ENCODE data around the gene IL36B. TPM values are rescaled to one million over a fixed set of nuclear protein-coding genes. Genes with fewer than 3 reads are reported as not detected.

Gene IL36B
- total RNA-seq, result not detected in 2 replicates

GRCh38 chr2:113052396-113052917 is at the start of gene IL36B:
Gene IL36B (minus strand): TSS chr2:113052867.

DNA sequence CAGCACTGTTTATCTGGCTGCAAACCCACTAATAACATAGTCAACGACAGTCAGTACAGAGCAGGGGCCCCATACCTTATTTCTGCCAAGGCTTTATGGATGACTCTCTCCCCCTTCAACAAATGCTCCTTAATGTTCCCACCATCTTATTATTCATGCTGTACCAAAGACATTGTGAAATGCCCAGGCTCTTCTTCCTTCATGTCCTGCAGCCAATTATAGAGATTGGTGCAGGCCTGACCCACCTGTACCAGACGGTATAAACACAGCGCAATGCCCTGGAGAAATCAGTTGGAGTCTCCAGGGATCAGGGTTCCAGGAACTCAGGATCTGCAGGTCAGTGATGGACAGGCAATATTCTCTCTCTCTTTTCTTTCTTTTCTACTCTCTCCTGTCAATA is 15.0 kb upstream of the IL36B start, which contains the start of gene IL1F10:
Gene IL1F10 (plus strand): TSS at position 290 of the 400 bp plus-strand sequence. CDS start 4,769 bp downstream, outside the sequence.

DNA sequence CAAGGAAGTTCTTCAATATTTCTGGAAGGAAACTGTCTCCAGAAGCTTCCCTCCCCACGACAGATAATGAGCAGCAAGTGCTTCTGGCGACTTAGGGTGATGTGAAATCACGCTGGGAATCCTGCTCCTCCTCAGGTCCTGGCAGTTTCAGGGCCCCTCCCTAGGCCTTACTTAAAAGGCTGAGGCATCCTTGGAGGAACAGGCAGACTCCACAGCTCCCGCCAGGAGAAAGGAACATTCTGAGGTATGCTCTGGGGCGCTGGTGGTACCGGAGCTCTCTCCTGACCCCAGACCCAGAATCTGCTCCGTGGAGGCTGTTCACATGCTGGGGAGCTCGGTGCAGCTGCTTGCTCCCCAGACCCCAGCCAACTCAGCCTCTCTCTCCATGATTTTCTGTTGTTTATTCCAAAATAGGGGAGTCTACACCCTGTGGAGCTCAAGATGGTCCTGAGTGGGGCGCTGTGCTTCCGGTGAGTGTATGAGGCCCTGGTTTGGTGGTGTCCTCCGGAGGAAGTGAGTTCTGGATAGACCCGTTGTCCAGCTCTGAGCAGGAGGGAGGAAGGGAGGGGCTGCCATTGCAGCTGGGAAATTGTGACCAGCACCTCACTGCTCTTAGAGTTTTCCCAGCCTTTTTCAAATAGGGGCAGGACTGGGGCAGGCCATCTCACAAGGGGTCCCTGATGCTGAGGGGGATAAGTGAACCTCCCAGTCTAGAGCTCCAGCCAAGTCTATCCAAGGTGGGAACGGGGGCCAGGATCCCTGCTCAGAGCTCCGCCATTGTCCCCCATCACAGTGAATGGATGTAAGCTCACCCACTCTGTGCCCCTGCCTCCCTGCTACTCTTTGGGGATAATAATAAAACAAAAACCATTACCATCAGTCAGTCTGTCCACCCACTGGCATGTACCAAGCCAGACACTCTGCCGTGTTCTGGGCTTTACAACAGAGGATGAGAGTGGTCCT is 6.6 kb upstream of the IL36B start, which contains the start of gene IL36RN:
Gene IL36RN (plus strand): TSS at position 201 of the 963 bp plus-strand sequence. CDS start 241 bp downstream, at position 442.

GRCh38 chr2:113005030-113005509 is 47.6 kb downstream of the IL36B start, which contains the start of gene IL36A:
Gene IL36A (plus strand): TSS chr2:113005459. CDS start chr2:113005872, 413 bp downstream.

GRCh38 chr2:112977559-112978056 is 75.1 kb downstream of the IL36B start, which contains the start of gene IL36G:
Gene IL36G (plus strand): TSS chr2:112978006. CDS start chr2:112978639, 633 bp downstream.

Other genes starting within 250 kb of the IL36B start
- 0.72 and 8.4 TPM in 2 replicates for gene IL1B, start 216.1 kb downstream of the IL36B start, total RNA-seq
- not detected in 2 replicates for gene IL37, start 141.7 kb downstream of the IL36B start, total RNA-seq
- not detected in 2 replicates for gene IL36G, start 74.9 kb downstream of the IL36B start, total RNA-seq
- gene IL36A, start 47.4 kb downstream of the IL36B start, total RNA-seq, result not detected in 2 replicates
- gene IL36RN, start 6.3 kb upstream of the IL36B start, total RNA-seq, result not detected in 2 replicates
- not detected in 2 replicates for gene IL1F10, start 15.1 kb upstream of the IL36B start, total RNA-seq
- not detected in 2 replicates for gene IL1RN, start 74.7 kb upstream of the IL36B start, total RNA-seq
- 0.16 and 0.18 TPM in 2 replicates for gene PSD4, start 121.1 kb upstream of the IL36B start, total RNA-seq
- gene PAX8, start 226.1 kb upstream of the IL36B start, total RNA-seq, result under 0.01 TPM in 1 of 2 replicates, not detected in the other

Measured in cardiac atrium fibroblast (primary cell).